Activated naive CD8-positive, alpha-beta T cell treated with anti-CD3 and anti-CD28 coated beads for 36 hours (primary cell): Measurements from ENCODE around the gene SELENOV. TPM values are rescaled to one million over a fixed set of nuclear protein-coding genes. Genes with fewer than 3 reads are reported as not detected.
A peak's percentile ranks its signal among the peaks of the same experiment; 100 is the strongest.

Experiments
- DNase-seq: peaks from one replicate; pipeline ENCODE4 v3.0.0; 2021
- H3K27ac Mint-ChIP-seq: one replicate; pipeline ENCODE4 v1.8.0; 2022; ENCODE audit warnings: mild to moderate bottlenecking, moderate library complexity, mixed read lengths
- H3K27me3 Mint-ChIP-seq: one replicate; pipeline ENCODE4 v1.8.0; 2022; ENCODE audit warnings: mild to moderate bottlenecking, mixed read lengths
- H3K36me3 Mint-ChIP-seq: one replicate; pipeline ENCODE4 v1.8.0; 2021; ENCODE audit warnings: mild to moderate bottlenecking, mixed read lengths
- H3K4me1 Mint-ChIP-seq: one replicate; pipeline ENCODE4 v1.8.0; 2021; ENCODE audit warnings: mixed read lengths
- H3K4me3 Mint-ChIP-seq: one replicate; pipeline ENCODE4 v1.8.0; 2022; ENCODE audit warnings: mild to moderate bottlenecking, moderate library complexity, mixed read lengths
- H3K9me3 Mint-ChIP-seq: one replicate; pipeline ENCODE4 v1.8.0; 2022; ENCODE audit warnings: mixed read lengths
- total RNA-seq, 2 experiments: library from RNA; stranded (reverse); gene quantifications; one replicate each; pipeline ENCODE4 v1.2.3, GENCODE V29; 2021

The SELENOV gene
- total RNA-seq, 2 experiments from 2014 or later = not detected

DNA sequence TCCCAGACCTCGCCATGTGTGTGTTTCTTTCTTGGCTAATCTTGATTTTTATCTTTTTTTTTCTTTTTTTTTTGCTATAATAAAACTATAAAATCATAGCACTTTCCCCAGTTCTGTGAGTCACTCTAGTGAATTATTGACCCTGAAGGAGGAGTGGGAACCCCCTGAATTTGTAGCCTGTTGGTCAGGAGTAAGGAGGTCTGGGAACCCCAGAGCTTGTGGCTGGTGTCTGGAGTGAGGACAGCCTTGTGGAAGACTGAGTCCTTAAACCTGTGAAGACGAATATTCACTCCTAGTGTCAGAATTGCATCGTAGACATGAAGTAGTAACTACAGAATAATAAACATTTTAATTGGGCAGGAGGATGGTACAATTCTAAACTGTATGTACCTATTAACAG is 10.3 kb downstream of the SELENOV start:
- Mint-ChIP-seq H3K36me3 (no peaks in the 10 kb centered on the region), H3K4me3 (no peak overlapping the region), H3K27ac (no peak overlapping the region), H3K27me3 (no peaks in the 10 kb centered on the region), H3K9me3 (no peaks in the 10 kb centered on the region), H3K4me1 (peaks cover 10% of the 10 kb centered on the region)
- no peak for DNase-seq

DNA sequence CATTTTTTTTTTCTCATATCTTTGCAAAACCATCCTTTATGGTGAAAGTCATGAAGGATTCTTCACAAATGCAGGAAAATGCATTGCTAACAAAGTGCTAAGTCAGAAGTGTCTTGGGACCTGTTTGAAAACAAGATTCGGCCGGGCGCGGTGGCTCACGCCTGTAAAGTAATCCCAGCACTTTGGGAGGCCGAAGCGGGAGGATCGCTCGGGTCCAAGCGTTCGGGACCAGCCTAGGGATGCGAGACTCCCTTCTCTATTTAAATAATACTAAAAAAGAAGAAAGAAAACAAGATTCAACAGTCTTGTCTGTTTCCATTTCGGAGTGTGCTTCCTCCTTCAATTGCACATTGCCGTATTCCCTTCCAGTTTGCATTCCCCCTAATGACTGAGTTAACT is 16.9 kb downstream of the SELENOV start:
- H3K9me3 Mint-ChIP-seq = no peaks in the 10 kb centered on the region
- peaks cover 27% of the 10 kb centered on the region for H3K4me1 Mint-ChIP-seq
- peak overlapping the region; percentile 72 for H3K27ac Mint-ChIP-seq
- H3K36me3 Mint-ChIP-seq = peaks cover 2% of the 10 kb centered on the region
- H3K4me3 Mint-ChIP-seq = peak overlapping the region; percentile 93
- no peaks in the 10 kb centered on the region for H3K27me3 Mint-ChIP-seq
- DNase-seq = no peak

DNA sequence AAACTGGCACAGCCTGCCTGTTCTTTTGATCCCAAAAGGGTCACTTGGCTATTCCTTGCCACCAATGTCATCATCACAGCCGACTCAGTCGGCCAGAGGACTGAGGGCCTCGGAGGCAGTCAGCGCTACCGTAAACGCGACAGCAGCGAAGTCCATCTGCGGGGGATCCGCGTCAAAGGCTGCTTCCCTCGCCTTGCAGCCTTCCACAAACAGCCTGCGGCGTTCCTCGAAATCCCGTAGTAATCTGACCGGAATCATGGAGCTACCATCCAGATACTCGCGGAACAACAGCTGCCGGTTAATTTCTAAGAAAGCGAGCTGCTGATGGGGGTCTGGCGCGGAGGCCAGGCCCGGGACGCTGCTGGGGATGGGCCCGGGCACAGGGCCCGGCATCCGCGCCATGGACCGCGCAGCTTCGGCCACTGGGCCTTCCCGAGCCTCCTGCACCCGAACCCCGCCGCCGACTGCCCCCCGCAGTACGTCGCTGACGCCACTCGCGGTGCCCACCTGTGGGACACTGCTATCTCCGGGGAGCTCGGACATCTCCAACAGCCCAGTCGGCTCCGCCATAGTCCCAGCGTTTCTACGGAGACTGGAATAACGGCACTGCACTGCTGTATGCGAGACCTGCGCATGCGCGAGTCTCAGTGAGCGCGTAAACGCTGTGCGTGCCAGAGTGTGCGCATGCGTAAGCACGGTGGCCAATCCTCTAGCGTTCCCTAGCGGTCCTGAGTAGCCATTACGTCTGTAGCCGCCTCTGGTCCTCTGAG is 17.5 kb downstream of the SELENOV start, which contains the start of gene EID2B:
Gene EID2B, minus strand, starts transcription at position 620 of the 770 bp plus-strand sequence. Its CDS starts 50 bp downstream, at position 570.
- H3K9me3 Mint-ChIP-seq = no peaks in the 10 kb centered on the region
- peak; percentile 94 for DNase-seq
- peaks cover 29% of the 10 kb centered on the region for H3K4me1 Mint-ChIP-seq
- no peaks in the 10 kb centered on the region for H3K27me3 Mint-ChIP-seq
- peaks cover 4% of the 10 kb centered on the region for H3K36me3 Mint-ChIP-seq
- peak within 1 kb of the TSS; percentile 93 for H3K4me3 Mint-ChIP-seq
- peak within 1 kb of the TSS; percentile 82 for H3K27ac Mint-ChIP-seq

DNA sequence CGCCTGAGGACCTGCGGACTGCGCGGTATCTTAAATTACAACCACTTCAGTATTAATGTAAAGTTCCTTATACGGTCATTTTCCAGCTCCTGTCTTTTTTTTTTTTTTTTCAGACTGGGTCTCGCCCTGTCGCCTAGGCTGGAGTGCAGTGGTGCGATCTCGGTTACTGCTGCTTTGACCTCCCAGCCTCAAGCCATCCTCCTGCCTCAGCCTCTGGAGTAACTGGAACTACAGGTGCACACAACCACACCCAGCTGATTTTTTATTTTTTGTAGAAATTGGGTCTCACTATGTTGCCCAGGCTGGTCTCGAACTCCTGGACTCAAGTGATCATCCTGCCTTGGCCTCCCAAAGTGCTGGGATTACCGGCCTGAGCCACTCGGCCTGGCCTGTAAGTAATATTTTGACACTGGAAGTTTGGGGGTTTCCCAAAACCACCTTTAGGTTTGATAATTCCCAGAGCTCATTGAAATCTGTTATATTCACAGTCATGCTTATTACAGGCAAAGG is 18.1 kb downstream of the SELENOV start:
- H3K4me1 Mint-ChIP-seq = peaks cover 35% of the 10 kb centered on the region
- no peaks in the 10 kb centered on the region for H3K9me3 Mint-ChIP-seq
- DNase-seq = no peak
- peak overlapping the region; percentile 93 for H3K4me3 Mint-ChIP-seq
- H3K27ac Mint-ChIP-seq = no peak overlapping the region
- peaks cover 4% of the 10 kb centered on the region for H3K36me3 Mint-ChIP-seq
- H3K27me3 Mint-ChIP-seq = no peaks in the 10 kb centered on the region

DNA sequence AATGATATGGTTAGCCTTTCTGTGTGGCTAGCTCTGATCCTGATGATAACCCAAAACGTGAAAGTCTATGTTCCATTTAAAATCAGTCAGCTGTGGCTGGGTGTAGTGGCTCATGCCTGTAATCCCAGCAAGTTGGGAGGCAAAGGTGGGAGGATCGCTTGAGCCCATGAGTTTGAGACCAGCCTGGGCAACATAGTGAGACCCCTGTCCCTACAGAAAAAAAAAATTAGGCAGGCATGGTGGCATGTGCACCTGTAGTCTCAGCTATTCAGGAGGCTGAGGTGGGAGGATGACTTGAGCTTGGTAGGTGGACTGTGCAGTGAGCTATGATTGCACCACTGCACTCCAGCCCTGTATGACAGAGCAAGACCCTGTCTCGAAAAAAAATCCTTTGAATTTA is 18.9 kb downstream of the SELENOV start:
- no peaks in the 10 kb centered on the region for H3K9me3 Mint-ChIP-seq
- H3K4me1 Mint-ChIP-seq = peaks cover 37% of the 10 kb centered on the region

GRCh38 chr19:39539165-39539517 is 24.2 kb downstream of the SELENOV start:
- H3K4me3 Mint-ChIP-seq = peak overlapping the region; percentile 95
- H3K27ac Mint-ChIP-seq = peak overlapping the region; percentile 86
- DNase-seq = no peak
- peaks cover 4% of the 10 kb centered on the region for H3K36me3 Mint-ChIP-seq
- H3K27me3 Mint-ChIP-seq = peaks cover 4% of the 10 kb centered on the region
- no peaks in the 10 kb centered on the region for H3K9me3 Mint-ChIP-seq
- H3K4me1 Mint-ChIP-seq = peaks cover 48% of the 10 kb centered on the region

More for the DNA sequence above, 18.9 kb downstream of the SELENOV start:
- H3K4me3 Mint-ChIP-seq = no peak overlapping the region
- no peak for DNase-seq
- H3K27ac Mint-ChIP-seq = no peak overlapping the region
- no peaks in the 10 kb centered on the region for H3K27me3 Mint-ChIP-seq
- peaks cover 4% of the 10 kb centered on the region for H3K36me3 Mint-ChIP-seq

- Mint-ChIP-seq H3K4me3 (peak within 1 kb of the TSS; percentile 95), H3K27ac (peak within 1 kb of the TSS; percentile 92), H3K27me3 (peaks cover 4% of the 10 kb centered on the region), H3K4me1 (peaks cover 54% of the 10 kb centered on the region), H3K9me3 (no peaks in the 10 kb centered on the region), H3K36me3 (peaks cover 4% of the 10 kb centered on the region)
- DNase-seq = peak; percentile 93
Observed at GRCh38 chr19:39539518-39540332, 24.8 kb downstream of the SELENOV start, which contains the start of gene EID2. Gene EID2 (minus strand): TSS chr19:39540161. CDS start chr19:39540079, 82 bp downstream.

- peaks cover 57% of the 10 kb centered on the region for H3K4me1 Mint-ChIP-seq
Observed at GRCh38 chr19:39540333-39540673, 25.4 kb downstream of the SELENOV start.

GRCh38 chr19:39542206-39542605 is 27.3 kb downstream of the SELENOV start:
- Mint-ChIP-seq H3K4me3 (no peak overlapping the region), H3K27ac (no peak overlapping the region), H3K4me1 (peaks cover 58% of the 10 kb centered on the region)

More at GRCh38 chr19:39540333-39540673, 25.4 kb downstream of the SELENOV start:
- no peak for DNase-seq
- H3K4me3 Mint-ChIP-seq = peak overlapping the region; percentile 95
- peaks cover 4% of the 10 kb centered on the region for H3K36me3 Mint-ChIP-seq
- H3K9me3 Mint-ChIP-seq = no peaks in the 10 kb centered on the region
- H3K27ac Mint-ChIP-seq = peak overlapping the region; percentile 92
- H3K27me3 Mint-ChIP-seq = peaks cover 4% of the 10 kb centered on the region

DNA sequence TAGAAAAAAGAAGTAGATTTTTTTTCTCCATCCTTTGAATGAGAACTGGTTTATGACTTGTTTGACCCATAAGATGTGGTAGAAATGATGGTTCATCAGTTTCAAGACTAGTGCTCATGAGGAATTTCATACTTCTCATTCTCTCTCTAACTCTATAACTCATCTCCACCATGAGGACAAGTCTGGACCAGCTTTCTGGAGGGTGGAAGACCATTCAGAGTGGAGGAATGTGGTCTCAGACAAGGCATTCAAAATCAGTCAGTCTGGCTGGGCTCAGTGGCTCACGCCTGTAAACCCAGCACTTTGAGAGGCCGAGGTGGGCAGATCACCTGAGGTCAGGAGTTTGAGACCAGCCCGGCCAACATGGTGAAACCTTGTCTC is 28.5 kb downstream of the SELENOV start:
- H3K27ac Mint-ChIP-seq = no peak overlapping the region
- no peak for DNase-seq
- H3K4me1 Mint-ChIP-seq = peaks cover 47% of the 10 kb centered on the region
- no peak overlapping the region for H3K4me3 Mint-ChIP-seq
- H3K9me3 Mint-ChIP-seq = no peaks in the 10 kb centered on the region
- H3K27me3 Mint-ChIP-seq = peaks cover 4% of the 10 kb centered on the region
- no peaks in the 10 kb centered on the region for H3K36me3 Mint-ChIP-seq

More at GRCh38 chr19:39542206-39542605, 27.3 kb downstream of the SELENOV start:
- Mint-ChIP-seq H3K36me3 (no peaks in the 10 kb centered on the region), H3K9me3 (no peaks in the 10 kb centered on the region), H3K27me3 (peaks cover 4% of the 10 kb centered on the region)
- no peak for DNase-seq

GRCh38 chr19:39544226-39544903 is 29.4 kb downstream of the SELENOV start:
- Mint-ChIP-seq H3K4me3 (no peak overlapping the region), H3K36me3 (no peaks in the 10 kb centered on the region), H3K9me3 (no peaks in the 10 kb centered on the region), H3K4me1 (peaks cover 41% of the 10 kb centered on the region), H3K27ac (peak overlapping the region; percentile 18), H3K27me3 (peaks cover 4% of the 10 kb centered on the region)
- no peak for DNase-seq

DNA sequence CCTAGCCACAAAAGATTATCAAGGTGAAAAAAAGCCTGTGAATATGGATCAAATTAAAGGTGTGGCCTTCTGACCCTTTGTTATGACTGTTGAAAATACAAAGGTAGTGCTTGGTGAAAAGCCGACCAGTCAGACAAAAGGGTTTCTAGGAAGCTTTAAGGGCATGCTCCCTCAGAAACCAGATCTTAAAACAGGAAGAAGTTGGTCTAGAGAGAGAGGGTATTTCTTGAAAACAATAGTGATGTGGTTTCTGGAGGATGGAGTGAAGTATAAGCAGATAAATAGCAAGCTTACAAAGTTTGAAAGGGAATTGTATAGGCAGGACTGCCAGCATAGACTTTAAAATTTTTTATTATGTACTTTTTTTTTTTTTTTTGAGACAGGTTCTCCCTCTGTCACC is 30.0 kb downstream of the SELENOV start:
- no peak for DNase-seq

GRCh38 chr19:39546599-39546998 is 31.7 kb downstream of the SELENOV start:
- no peaks in the 10 kb centered on the region for H3K9me3 Mint-ChIP-seq
- peaks cover 35% of the 10 kb centered on the region for H3K4me1 Mint-ChIP-seq

More for the DNA sequence above, 30.0 kb downstream of the SELENOV start:
- Mint-ChIP-seq H3K27me3 (peaks cover 4% of the 10 kb centered on the region), H3K27ac (peak overlapping the region; percentile 18), H3K4me3 (no peak overlapping the region), H3K9me3 (no peaks in the 10 kb centered on the region), H3K4me1 (peaks cover 41% of the 10 kb centered on the region), H3K36me3 (no peaks in the 10 kb centered on the region)

DNA sequence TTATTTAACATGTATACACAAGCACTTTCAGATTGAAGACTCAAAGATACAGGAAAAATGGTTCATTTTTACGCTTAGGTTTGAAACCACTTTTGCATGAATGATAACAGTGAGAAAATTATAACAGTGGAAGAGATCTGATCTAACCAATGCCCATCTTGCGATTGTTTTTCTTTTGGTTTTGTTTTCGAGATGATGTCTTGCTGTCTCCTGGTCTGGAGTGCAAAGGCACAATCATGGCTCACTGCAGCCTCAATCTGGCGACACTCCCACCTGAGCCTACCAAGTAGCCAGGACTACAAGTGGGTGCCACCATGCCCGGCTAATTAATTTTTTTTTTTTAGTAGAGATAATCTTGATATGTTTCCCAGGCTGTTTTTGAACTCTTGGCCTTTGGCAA is 35.3 kb downstream of the SELENOV start:
- DNase-seq = no peak
- H3K36me3 Mint-ChIP-seq = no peaks in the 10 kb centered on the region
- H3K27me3 Mint-ChIP-seq = no peaks in the 10 kb centered on the region

More at GRCh38 chr19:39546599-39546998, 31.7 kb downstream of the SELENOV start:
- DNase-seq = no peak
- no peaks in the 10 kb centered on the region for H3K27me3 Mint-ChIP-seq
- no peaks in the 10 kb centered on the region for H3K36me3 Mint-ChIP-seq
- H3K27ac Mint-ChIP-seq = no peak overlapping the region
- H3K4me3 Mint-ChIP-seq = no peak overlapping the region

More for the DNA sequence above, 35.3 kb downstream of the SELENOV start:
- H3K4me1 Mint-ChIP-seq = peaks cover 13% of the 10 kb centered on the region
- H3K9me3 Mint-ChIP-seq = no peaks in the 10 kb centered on the region
- no peak overlapping the region for H3K4me3 Mint-ChIP-seq
- H3K27ac Mint-ChIP-seq = no peak overlapping the region
